ENCODE measurements around the gene GPR141. TPM values are rescaled to one million over a fixed set of nuclear protein-coding genes. Genes with fewer than 3 reads are reported as not detected.

GPR141 gene
- total RNA-seq, 1 experiment from 2014 or later: not detected

DNA sequence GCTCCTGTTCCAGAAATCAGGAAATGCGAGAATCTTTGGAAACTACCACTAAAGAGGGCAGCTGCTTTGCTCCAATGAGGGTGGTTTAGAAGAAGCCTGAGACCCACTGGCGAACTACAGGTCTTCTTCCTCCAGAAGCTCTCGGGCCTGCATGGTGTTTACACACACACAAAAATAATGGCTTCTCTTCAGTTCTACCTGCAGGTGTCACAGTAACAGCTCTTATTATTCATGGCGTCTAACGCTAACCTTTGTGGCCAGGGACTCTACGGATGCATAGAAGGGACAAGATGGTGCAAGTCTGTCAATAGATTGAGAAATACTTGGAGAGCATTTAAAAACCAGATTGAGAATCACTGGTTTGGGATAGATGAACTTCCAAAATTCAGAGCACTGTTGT is 22.4 kb downstream of the GPR141 start:
- Histone ChIP-seq H3K36me3 (ENCODE audit: low read depth, low read length) (no peaks in the 10 kb centered on the region), H3K9ac (ENCODE audit: low read length) (no peak overlapping the region), H2AFZ (ENCODE audit: low read length) (no peak overlapping the region), H3K4me3 (ENCODE audit: low read length) (no peak overlapping the region), H3K4me2 (ENCODE audit: low read length) (no peak overlapping the region), H3F3A (ENCODE audit: low read length, unreplicated experiment) (no peaks in the 10 kb centered on the region), H3K9me2 (replicated peaks; ENCODE audit: low read length) (no peaks in the 10 kb centered on the region), H3K9me3 (ENCODE audit: low read length) (no peaks in the 10 kb centered on the region), H3K79me2 (ENCODE audit: low read length) (no peaks in the 10 kb centered on the region), H3K4me1 (ENCODE audit: insufficient read depth, low read length) (no peaks in the 10 kb centered on the region), H3K27ac (ENCODE audit: low read length) (no peak overlapping the region), H3K27me3 (ENCODE audit: low read length) (no peaks in the 10 kb centered on the region), H4K20me1 (ENCODE audit: low read length) (no peaks in the 10 kb centered on the region)
- BruUV-seq (replicated peaks): no TSS peak
- DNase-seq (no peak), ATAC-seq (no peak)
- ChIA-PET CTCF (no interaction called here), POLR2A (ENCODE audit: unreplicated experiment) (no interaction called here)
- TF ChIP-seq EZH2phosphoT487 (IDR thresholded peaks at IDR 0.05; ENCODE audit: borderline replicate concordance, low read length) (no peak), EZH2 (IDR thresholded peaks at IDR 0.05; ENCODE audit: low read length, unreplicated experiment) (no peak)
- TF ChIP-seq, protein P1, sequence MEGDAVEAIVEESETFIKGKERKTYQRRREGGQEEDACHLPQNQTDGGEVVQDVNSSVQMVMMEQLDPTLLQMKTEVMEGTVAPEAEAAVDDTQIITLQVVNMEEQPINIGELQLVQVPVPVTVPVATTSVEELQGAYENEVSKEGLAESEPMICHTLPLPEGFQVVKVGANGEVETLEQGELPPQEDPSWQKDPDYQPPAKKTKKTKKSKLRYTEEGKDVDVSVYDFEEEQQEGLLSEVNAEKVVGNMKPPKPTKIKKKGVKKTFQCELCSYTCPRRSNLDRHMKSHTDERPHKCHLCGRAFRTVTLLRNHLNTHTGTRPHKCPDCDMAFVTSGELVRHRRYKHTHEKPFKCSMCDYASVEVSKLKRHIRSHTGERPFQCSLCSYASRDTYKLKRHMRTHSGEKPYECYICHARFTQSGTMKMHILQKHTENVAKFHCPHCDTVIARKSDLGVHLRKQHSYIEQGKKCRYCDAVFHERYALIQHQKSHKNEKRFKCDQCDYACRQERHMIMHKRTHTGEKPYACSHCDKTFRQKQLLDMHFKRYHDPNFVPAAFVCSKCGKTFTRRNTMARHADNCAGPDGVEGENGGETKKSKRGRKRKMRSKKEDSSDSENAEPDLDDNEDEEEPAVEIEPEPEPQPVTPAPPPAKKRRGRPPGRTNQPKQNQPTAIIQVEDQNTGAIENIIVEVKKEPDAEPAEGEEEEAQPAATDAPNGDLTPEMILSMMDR (conservative IDR thresholded peaks at IDR 0.05; ENCODE audit: low read depth, low read length): no peak
- intact Hi-C loops (cut with micrococcal nuclease): no loop called here

DNA sequence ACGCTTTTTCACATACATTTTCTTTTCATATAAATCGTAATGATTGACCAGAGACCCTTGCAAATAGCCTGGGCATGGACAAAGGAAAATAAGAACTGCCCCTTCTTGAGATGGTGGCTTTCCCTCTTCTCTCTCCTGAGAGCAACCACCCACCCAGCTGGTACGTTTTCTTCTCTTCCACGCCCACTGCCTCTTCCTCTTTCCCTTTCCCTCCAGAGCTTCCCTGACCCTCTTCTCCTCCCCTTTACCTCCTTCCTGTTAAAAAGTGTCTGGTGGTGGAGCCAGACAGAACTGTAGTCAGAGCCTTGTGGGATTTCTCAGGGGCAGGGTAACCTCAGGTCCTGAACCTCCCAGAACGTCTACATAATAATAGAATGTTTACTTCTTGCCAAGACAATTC is 23.2 kb downstream of the GPR141 start:
- ChIA-PET CTCF (no interaction called here), POLR2A (ENCODE audit: unreplicated experiment) (no interaction called here)
- H3K36me3 ChIP-seq (ENCODE audit: low read depth, low read length): no peaks in the 10 kb centered on the region
- no peak overlapping the region for H3K9ac ChIP-seq (ENCODE audit: low read length)
- H3K27me3 ChIP-seq (ENCODE audit: low read length): no peaks in the 10 kb centered on the region
- no peak for DNase-seq
- no peaks in the 10 kb centered on the region for H3K9me2 ChIP-seq (replicated peaks; ENCODE audit: low read length)
- no peak for ATAC-seq
- H3K4me2 ChIP-seq (ENCODE audit: low read length): no peak overlapping the region
- H3K27ac ChIP-seq (ENCODE audit: low read length): no peak overlapping the region
- H4K20me1 ChIP-seq (ENCODE audit: low read length): no peaks in the 10 kb centered on the region
- H3K4me1 ChIP-seq (ENCODE audit: insufficient read depth, low read length): no peaks in the 10 kb centered on the region
- TF ChIP-seq EZH2phosphoT487 (IDR thresholded peaks at IDR 0.05; ENCODE audit: borderline replicate concordance, low read length): no peak
- TF ChIP-seq, protein P1 (conservative IDR thresholded peaks at IDR 0.05; ENCODE audit: low read depth, low read length): no peak
- no peak overlapping the region for H3K4me3 ChIP-seq (ENCODE audit: low read length)
- H2AFZ ChIP-seq (ENCODE audit: low read length): no peak overlapping the region
- no peaks in the 10 kb centered on the region for H3K79me2 ChIP-seq (ENCODE audit: low read length)
- BruUV-seq (replicated peaks): no TSS peak
- H3F3A ChIP-seq (ENCODE audit: low read length, unreplicated experiment): no peaks in the 10 kb centered on the region
- no peaks in the 10 kb centered on the region for H3K9me3 ChIP-seq (ENCODE audit: low read length)
- intact Hi-C loops (cut with micrococcal nuclease): no loop called here

DNA sequence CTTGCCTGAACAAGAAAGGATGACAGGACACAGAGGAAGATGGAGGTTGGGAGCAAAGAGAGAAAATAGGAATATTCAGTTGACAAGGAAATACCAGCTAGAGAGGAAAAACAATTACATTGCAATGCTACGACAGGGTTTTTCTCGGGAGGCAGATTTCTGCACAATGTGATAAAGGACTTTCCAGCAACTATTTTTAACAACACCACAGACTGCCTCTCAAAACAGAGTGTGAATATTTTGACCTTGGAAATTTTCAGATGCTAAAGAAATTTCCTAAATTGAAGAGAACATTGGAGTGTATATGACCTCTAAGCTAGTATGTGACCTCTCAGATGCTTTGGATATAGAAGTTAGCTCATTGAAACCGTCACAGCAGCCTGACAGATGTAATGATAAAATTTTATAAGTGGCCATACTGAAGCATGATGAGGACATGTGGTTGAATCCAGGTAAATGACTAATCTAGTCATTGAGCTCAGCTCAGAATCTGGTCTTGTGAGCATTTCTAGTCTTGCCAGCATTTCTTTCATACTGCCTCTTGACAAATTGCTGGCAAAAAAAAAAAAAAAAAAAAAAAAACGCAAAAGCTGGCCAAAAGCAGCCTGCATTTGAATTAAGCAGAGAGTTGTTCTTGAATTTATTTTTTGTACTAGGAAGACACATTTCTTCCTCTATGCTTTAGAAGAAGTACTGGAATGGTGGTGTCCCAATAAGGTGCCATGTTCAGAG is 24.4 kb downstream of the GPR141 start:
- CTCF ChIA-PET: no interaction called here
- H3K9me3 ChIP-seq (ENCODE audit: low read length): no peaks in the 10 kb centered on the region
- TF ChIP-seq, protein P1 (conservative IDR thresholded peaks at IDR 0.05; ENCODE audit: low read depth, low read length): no peak
- TF ChIP-seq EZH2phosphoT487 (IDR thresholded peaks at IDR 0.05; ENCODE audit: borderline replicate concordance, low read length) (no peak), EZH2 (IDR thresholded peaks at IDR 0.05; ENCODE audit: low read length, unreplicated experiment) (no peak)
- ATAC-seq: no peak
- no peak overlapping the region for H3K9ac ChIP-seq (ENCODE audit: low read length)
- H3K27ac ChIP-seq (ENCODE audit: low read length): no peak overlapping the region
- no peaks in the 10 kb centered on the region for H3F3A ChIP-seq (ENCODE audit: low read length, unreplicated experiment)
- H3K36me3 ChIP-seq (ENCODE audit: low read depth, low read length): no peaks in the 10 kb centered on the region
- no peak overlapping the region for H2AFZ ChIP-seq (ENCODE audit: low read length)
- no peaks in the 10 kb centered on the region for H4K20me1 ChIP-seq (ENCODE audit: low read length)
- no peaks in the 10 kb centered on the region for H3K4me1 ChIP-seq (ENCODE audit: insufficient read depth, low read length)
- intact Hi-C loops (cut with micrococcal nuclease): no loop called here
- DNase-seq: no peak
- no peaks in the 10 kb centered on the region for H3K27me3 ChIP-seq (ENCODE audit: low read length)
- no TSS peak for BruUV-seq (replicated peaks)
- H3K4me2 ChIP-seq (ENCODE audit: low read length): no peak overlapping the region
- no peaks in the 10 kb centered on the region for H3K9me2 ChIP-seq (replicated peaks; ENCODE audit: low read length)
- POLR2A ChIA-PET (ENCODE audit: unreplicated experiment): no interaction called here
- no peaks in the 10 kb centered on the region for H3K79me2 ChIP-seq (ENCODE audit: low read length)
- H3K4me3 ChIP-seq (ENCODE audit: low read length): no peak overlapping the region
